Measurements from ENCODE around the gene FRG2. TPM values are rescaled to one million over a fixed set of nuclear protein-coding genes. Genes with fewer than 3 reads are reported as not detected.

Gene FRG2
- polyA plus RNA-seq, 1 donor (not counting 4 experiments of a cell fraction or from before 2014, with no cell fraction given), result not detected

GRCh38 chr4:190019023-190019858, 7.8 kb downstream of the FRG2 start:
- no peaks in the 10 kb centered on the region for H3K36me3 ChIP-seq (ENCODE audit: control insufficient read depth in 2 of 2, extremely low read depth in 1 of 2, insufficient read depth in 2 of 2, low read length in 2 of 2)
- no peak overlapping the region for H3K9ac ChIP-seq (ENCODE audit: control insufficient read depth, extremely low read depth, insufficient read depth, low read length)
- peaks cover 70% of the 10 kb centered on the region for H3K27me3 ChIP-seq (ENCODE audit: control insufficient read depth, extremely low read depth, insufficient read depth, low read length)
- H2AFZ ChIP-seq (ENCODE audit: control insufficient read depth, low read length), result no peak overlapping the region
- H3K9me3 ChIP-seq (ENCODE audit: control insufficient read depth, low read depth, low read length), result peaks cover 4% of the 10 kb centered on the region
- TF ChIP-seq, protein P1, sequence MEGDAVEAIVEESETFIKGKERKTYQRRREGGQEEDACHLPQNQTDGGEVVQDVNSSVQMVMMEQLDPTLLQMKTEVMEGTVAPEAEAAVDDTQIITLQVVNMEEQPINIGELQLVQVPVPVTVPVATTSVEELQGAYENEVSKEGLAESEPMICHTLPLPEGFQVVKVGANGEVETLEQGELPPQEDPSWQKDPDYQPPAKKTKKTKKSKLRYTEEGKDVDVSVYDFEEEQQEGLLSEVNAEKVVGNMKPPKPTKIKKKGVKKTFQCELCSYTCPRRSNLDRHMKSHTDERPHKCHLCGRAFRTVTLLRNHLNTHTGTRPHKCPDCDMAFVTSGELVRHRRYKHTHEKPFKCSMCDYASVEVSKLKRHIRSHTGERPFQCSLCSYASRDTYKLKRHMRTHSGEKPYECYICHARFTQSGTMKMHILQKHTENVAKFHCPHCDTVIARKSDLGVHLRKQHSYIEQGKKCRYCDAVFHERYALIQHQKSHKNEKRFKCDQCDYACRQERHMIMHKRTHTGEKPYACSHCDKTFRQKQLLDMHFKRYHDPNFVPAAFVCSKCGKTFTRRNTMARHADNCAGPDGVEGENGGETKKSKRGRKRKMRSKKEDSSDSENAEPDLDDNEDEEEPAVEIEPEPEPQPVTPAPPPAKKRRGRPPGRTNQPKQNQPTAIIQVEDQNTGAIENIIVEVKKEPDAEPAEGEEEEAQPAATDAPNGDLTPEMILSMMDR (optimal IDR thresholded peaks at IDR 0.05 in 1 of 3, IDR thresholded peaks at IDR 0.05 in 1 of 3, conservative IDR thresholded peaks at IDR 0.05 in 1 of 3; ENCODE audit: extremely low read depth in 1 of 3, insufficient read depth in 2 of 3, low read length in 3 of 3), result no peak
- no peak for TF ChIP-seq EZH2 (IDR thresholded peaks at IDR 0.05; ENCODE audit: low read length)
- no peaks in the 10 kb centered on the region for H3K9me1 ChIP-seq (ENCODE audit: control insufficient read depth, extremely low read depth, insufficient read depth, low read length)
- H4K20me1 ChIP-seq (ENCODE audit: control insufficient read depth, extremely low read depth, insufficient read depth, low read length), result no peaks in the 10 kb centered on the region
- dilution Hi-C loops (cut with MboI; ENCODE audit: extremely low pct_ligation_motif_present, low sequenced_read_pairs), result no loop called here
- H3K4me2 ChIP-seq (ENCODE audit: control insufficient read depth, extremely low read depth, insufficient read depth, low read depth, low read length), result no peak overlapping the region
- no peaks in the 10 kb centered on the region for H3K79me2 ChIP-seq (ENCODE audit: control insufficient read depth, insufficient read depth, low read length)
- no peaks in the 10 kb centered on the region for H3K4me1 ChIP-seq (ENCODE audit: control insufficient read depth, extremely low read depth, insufficient read depth, low read length)
- DNase-seq (ENCODE audit: low read depth, low spot score), result no peak
- no peak overlapping the region for H3K27ac ChIP-seq (ENCODE audit: control insufficient read depth, insufficient read depth, low read length)
- no peak overlapping the region for H3K4me3 ChIP-seq (ENCODE audit: control insufficient read depth in 2 of 3, extremely low read depth in 1 of 3, insufficient read depth in 2 of 3, low read depth in 1 of 3, low read length in 3 of 3)
- peak; percentile 67 for FAIRE-seq

GRCh38 chr4:190018201-190018920, 8.7 kb downstream of the FRG2 start:
- no peak for DNase-seq (ENCODE audit: low read depth, low spot score)
- no peak for FAIRE-seq
- Histone ChIP-seq H3K9ac (ENCODE audit: control insufficient read depth, extremely low read depth, insufficient read depth, low read length) (no peak overlapping the region), H3K9me3 (ENCODE audit: control insufficient read depth, low read depth, low read length) (peaks cover 4% of the 10 kb centered on the region), H3K9me1 (ENCODE audit: control insufficient read depth, extremely low read depth, insufficient read depth, low read length) (no peaks in the 10 kb centered on the region), H3K36me3 (ENCODE audit: control insufficient read depth in 2 of 2, extremely low read depth in 1 of 2, insufficient read depth in 2 of 2, low read length in 2 of 2) (no peaks in the 10 kb centered on the region), H4K20me1 (ENCODE audit: control insufficient read depth, extremely low read depth, insufficient read depth, low read length) (no peaks in the 10 kb centered on the region), H3K27me3 (ENCODE audit: control insufficient read depth, extremely low read depth, insufficient read depth, low read length) (peaks cover 70% of the 10 kb centered on the region), H3K27ac (ENCODE audit: control insufficient read depth, insufficient read depth, low read length) (no peak overlapping the region), H3K4me2 (ENCODE audit: control insufficient read depth, extremely low read depth, insufficient read depth, low read depth, low read length) (no peak overlapping the region), H3K79me2 (ENCODE audit: control insufficient read depth, insufficient read depth, low read length) (no peaks in the 10 kb centered on the region), H2AFZ (ENCODE audit: control insufficient read depth, low read length) (no peak overlapping the region), H3K4me1 (ENCODE audit: control insufficient read depth, extremely low read depth, insufficient read depth, low read length) (no peaks in the 10 kb centered on the region), H3K4me3 (ENCODE audit: control insufficient read depth in 2 of 3, extremely low read depth in 1 of 3, insufficient read depth in 2 of 3, low read depth in 1 of 3, low read length in 3 of 3) (no peak overlapping the region)
- dilution Hi-C loops (cut with MboI; ENCODE audit: extremely low pct_ligation_motif_present, low sequenced_read_pairs), result no loop called here
- TF ChIP-seq EZH2 (IDR thresholded peaks at IDR 0.05; ENCODE audit: low read length), result peak; percentile 20
- TF ChIP-seq, protein P1 (optimal IDR thresholded peaks at IDR 0.05 in 1 of 3, IDR thresholded peaks at IDR 0.05 in 1 of 3, conservative IDR thresholded peaks at IDR 0.05 in 1 of 3; ENCODE audit: extremely low read depth in 1 of 3, insufficient read depth in 2 of 3, low read length in 3 of 3), result no peak
